Liver (tissue), 3 donors: ENCODE measurements around the gene SMPD3.

Experiments used
- GABPA ChIP-seq, 2 donors: IDR thresholded peaks in 1 of 2; conservative IDR thresholded peaks in 1 of 2; 2 replicates each; pipeline ENCODE4 v1.6.1; 2016; ENCODE audit warnings: antibody characterized with exemption in 2 of 2, mild to moderate bottlenecking in 1 of 2, moderate library complexity in 1 of 2
- HNF4G ChIP-seq: IDR thresholded peaks from 2 replicates; pipeline ENCODE4 v1.6.1; 2016; ENCODE audit warnings: antibody characterized with exemption
- JUND ChIP-seq, 2 donors: IDR thresholded peaks; 2 replicates each; pipeline ENCODE4 v1.6.1; 2016; ENCODE audit warnings: antibody characterized with exemption in 2 of 2
- NR2F2 ChIP-seq: IDR thresholded peaks from 2 replicates; pipeline ENCODE4 v1.6.1; 2016; ENCODE audit warnings: antibody characterized with exemption
- RAD21 ChIP-seq, 2 donors: IDR thresholded peaks; 2 replicates each; pipeline ENCODE4 v1.6.1; 2016; ENCODE audit warnings: antibody characterized with exemption in 2 of 2, mild to moderate bottlenecking in 2 of 2
- RXRA ChIP-seq, 2 donors: IDR thresholded peaks; 2 replicates each; pipeline ENCODE4 v1.6.1; 2017 to 2018; ENCODE audit warnings: antibody characterized with exemption in 2 of 2, mild to moderate bottlenecking in 1 of 2
- SP1 ChIP-seq: IDR thresholded peaks from 2 replicates; pipeline ENCODE4 v1.6.1; 2018; ENCODE audit warnings: antibody characterized with exemption, mild to moderate bottlenecking
- TAF1 ChIP-seq: conservative IDR thresholded peaks from 2 replicates; pipeline ENCODE4 v1.6.1; 2016; ENCODE audit warnings: antibody characterized with exemption, mild to moderate bottlenecking
- YY1 ChIP-seq: IDR thresholded peaks from 2 replicates; pipeline ENCODE4 v1.6.1; 2016; ENCODE audit warnings: antibody characterized with exemption, mild to moderate bottlenecking
- TF ChIP-seq, protein P1 (sequence below): IDR thresholded peaks from 2 replicates; pipeline ENCODE4 v1.6.1; 2016; ENCODE audit warnings: antibody characterized with exemption
- TF ChIP-seq, protein P2 (sequence below): fragments of 150-350 bp; IDR thresholded peaks from 2 replicates; pipeline ENCODE4 v1.5.1; 2017; ENCODE audit warnings: improper control_type of control experiment, low read depth, low read length; ENCODE audit not compliant: missing input control
- TF ChIP-seq, protein P3 (sequence below): IDR thresholded peaks from 2 replicates; pipeline ENCODE4 v1.6.1; 2016; ENCODE audit warnings: antibody characterized with exemption
- TF ChIP-seq, protein P4 (sequence below): IDR thresholded peaks from 2 replicates; pipeline ENCODE4 v1.6.1; 2016; ENCODE audit warnings: antibody characterized with exemption, mild to moderate bottlenecking
- TF ChIP-seq, protein P5 (sequence below): IDR thresholded peaks from 2 replicates; pipeline ENCODE4 v1.6.1; 2016; ENCODE audit warnings: antibody characterized with exemption
- donor health status: healthy.
- donor health status: healthy.

DNA sequence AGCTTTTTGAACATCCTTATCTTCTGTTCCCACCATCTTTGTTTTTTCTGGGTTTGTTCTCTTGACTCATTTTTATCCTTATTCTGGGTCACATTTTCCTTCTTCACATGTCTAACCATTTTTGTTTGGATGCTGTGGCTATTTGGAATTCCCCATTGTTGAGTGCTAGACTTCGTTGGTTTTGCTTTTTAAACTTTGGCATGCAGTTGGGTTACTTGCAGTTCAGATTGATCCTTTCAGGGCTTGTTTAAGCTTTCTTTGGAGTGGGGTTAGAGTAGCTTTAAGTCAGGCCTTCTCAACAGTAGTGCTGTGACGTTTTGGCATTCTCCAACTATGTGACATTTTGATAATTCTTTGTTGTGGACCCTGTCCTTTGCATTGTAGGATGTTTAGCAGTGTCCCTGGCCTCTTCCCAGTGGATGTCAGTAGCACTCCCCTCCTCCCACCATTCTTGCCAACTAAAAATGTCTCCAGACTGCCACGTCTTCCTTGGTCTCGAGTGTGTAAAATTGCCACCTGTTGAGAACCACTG, 116.4 kb downstream of the SMPD3 start:
- TF ChIP-seq YY1: no peak
- TF ChIP-seq, protein P1, sequence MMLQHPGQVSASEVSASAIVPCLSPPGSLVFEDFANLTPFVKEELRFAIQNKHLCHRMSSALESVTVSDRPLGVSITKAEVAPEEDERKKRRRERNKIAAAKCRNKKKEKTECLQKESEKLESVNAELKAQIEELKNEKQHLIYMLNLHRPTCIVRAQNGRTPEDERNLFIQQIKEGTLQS: no peak
- TF ChIP-seq, protein P2, sequence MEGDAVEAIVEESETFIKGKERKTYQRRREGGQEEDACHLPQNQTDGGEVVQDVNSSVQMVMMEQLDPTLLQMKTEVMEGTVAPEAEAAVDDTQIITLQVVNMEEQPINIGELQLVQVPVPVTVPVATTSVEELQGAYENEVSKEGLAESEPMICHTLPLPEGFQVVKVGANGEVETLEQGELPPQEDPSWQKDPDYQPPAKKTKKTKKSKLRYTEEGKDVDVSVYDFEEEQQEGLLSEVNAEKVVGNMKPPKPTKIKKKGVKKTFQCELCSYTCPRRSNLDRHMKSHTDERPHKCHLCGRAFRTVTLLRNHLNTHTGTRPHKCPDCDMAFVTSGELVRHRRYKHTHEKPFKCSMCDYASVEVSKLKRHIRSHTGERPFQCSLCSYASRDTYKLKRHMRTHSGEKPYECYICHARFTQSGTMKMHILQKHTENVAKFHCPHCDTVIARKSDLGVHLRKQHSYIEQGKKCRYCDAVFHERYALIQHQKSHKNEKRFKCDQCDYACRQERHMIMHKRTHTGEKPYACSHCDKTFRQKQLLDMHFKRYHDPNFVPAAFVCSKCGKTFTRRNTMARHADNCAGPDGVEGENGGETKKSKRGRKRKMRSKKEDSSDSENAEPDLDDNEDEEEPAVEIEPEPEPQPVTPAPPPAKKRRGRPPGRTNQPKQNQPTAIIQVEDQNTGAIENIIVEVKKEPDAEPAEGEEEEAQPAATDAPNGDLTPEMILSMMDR: no peak
- TF ChIP-seq HNF4G: no peak
- TF ChIP-seq, protein P3, sequence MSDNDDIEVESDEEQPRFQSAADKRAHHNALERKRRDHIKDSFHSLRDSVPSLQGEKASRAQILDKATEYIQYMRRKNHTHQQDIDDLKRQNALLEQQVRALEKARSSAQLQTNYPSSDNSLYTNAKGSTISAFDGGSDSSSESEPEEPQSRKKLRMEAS: no peak
- TF ChIP-seq SP1: no peak
- no peak for TF ChIP-seq RXRA (IDR thresholded peaks at IDR 0.05)
- TF ChIP-seq, protein P4, sequence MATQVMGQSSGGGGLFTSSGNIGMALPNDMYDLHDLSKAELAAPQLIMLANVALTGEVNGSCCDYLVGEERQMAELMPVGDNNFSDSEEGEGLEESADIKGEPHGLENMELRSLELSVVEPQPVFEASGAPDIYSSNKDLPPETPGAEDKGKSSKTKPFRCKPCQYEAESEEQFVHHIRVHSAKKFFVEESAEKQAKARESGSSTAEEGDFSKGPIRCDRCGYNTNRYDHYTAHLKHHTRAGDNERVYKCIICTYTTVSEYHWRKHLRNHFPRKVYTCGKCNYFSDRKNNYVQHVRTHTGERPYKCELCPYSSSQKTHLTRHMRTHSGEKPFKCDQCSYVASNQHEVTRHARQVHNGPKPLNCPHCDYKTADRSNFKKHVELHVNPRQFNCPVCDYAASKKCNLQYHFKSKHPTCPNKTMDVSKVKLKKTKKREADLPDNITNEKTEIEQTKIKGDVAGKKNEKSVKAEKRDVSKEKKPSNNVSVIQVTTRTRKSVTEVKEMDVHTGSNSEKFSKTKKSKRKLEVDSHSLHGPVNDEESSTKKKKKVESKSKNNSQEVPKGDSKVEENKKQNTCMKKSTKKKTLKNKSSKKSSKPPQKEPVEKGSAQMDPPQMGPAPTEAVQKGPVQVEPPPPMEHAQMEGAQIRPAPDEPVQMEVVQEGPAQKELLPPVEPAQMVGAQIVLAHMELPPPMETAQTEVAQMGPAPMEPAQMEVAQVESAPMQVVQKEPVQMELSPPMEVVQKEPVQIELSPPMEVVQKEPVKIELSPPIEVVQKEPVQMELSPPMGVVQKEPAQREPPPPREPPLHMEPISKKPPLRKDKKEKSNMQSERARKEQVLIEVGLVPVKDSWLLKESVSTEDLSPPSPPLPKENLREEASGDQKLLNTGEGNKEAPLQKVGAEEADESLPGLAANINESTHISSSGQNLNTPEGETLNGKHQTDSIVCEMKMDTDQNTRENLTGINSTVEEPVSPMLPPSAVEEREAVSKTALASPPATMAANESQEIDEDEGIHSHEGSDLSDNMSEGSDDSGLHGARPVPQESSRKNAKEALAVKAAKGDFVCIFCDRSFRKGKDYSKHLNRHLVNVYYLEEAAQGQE: no peak
- no peak for TF ChIP-seq JUND (IDR thresholded peaks at IDR 0.05)
- TF ChIP-seq NR2F2: no peak
- no peak for TF ChIP-seq GABPA (IDR thresholded peaks at IDR 0.05 in 1 of 2, conservative IDR thresholded peaks at IDR 0.05 in 1 of 2)
- no peak for TF ChIP-seq TAF1
- no peak for TF ChIP-seq RAD21 (IDR thresholded peaks at IDR 0.05)
- TF ChIP-seq, protein P5, sequence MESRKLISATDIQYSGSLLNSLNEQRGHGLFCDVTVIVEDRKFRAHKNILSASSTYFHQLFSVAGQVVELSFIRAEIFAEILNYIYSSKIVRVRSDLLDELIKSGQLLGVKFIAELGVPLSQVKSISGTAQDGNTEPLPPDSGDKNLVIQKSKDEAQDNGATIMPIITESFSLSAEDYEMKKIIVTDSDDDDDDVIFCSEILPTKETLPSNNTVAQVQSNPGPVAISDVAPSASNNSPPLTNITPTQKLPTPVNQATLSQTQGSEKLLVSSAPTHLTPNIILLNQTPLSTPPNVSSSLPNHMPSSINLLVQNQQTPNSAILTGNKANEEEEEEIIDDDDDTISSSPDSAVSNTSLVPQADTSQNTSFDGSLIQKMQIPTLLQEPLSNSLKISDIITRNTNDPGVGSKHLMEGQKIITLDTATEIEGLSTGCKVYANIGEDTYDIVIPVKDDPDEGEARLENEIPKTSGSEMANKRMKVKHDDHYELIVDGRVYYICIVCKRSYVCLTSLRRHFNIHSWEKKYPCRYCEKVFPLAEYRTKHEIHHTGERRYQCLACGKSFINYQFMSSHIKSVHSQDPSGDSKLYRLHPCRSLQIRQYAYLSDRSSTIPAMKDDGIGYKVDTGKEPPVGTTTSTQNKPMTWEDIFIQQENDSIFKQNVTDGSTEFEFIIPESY: no peak
